Stomach (tissue), 9 donors: ENCODE measurements around the gene RCE1. TPM values are rescaled to one million over a fixed set of nuclear protein-coding genes. Genes with fewer than 3 reads are reported as not detected.
A peak's percentile ranks its signal among the peaks of the same experiment; 100 is the strongest.

Experiments
- DNase-seq, 2 donors: peaks; one replicate each; pipeline versions ENCODE4 v3.0.0 to v3.0.0-alpha.2; 2013 to 2019
- H3K27ac ChIP-seq, 5 donors: fragments of 200-600 bp in 4 of 5; sonication (generic) in 4 of 5; one replicate each; pipeline ENCODE4 v1.5.1; 2013 to 2019; ENCODE audit warnings: mild to moderate bottlenecking in 1 of 5, moderate library complexity in 1 of 5
- H3K27me3 ChIP-seq, 3 donors: fragments of 200-600 bp; sonication (generic); one replicate each; pipeline ENCODE4 v1.5.1; 2017 to 2019; ENCODE audit warnings: mixed run types in 1 of 3
- H3K36me3 ChIP-seq, 4 donors: fragments of 200-600 bp; sonication (generic); 1 replicate in 3 of 4; 2 replicates in 1 of 4; pipeline ENCODE4 v1.5.1; 2016 to 2019
- H3K4me1 ChIP-seq, 4 donors: fragments of 200-600 bp; sonication (generic); one replicate each; pipeline ENCODE4 v1.5.1; 2016 to 2019
- H3K4me3 ChIP-seq, 4 donors: fragments of 200-600 bp; sonication (generic) in 3 of 4; one replicate each; pipeline ENCODE4 v1.5.1; 2016 to 2019; ENCODE audit warnings: mild to moderate bottlenecking in 1 of 4
- H3K9me3 ChIP-seq, 4 donors: fragments of 200-600 bp; sonication (generic); one replicate each; pipeline ENCODE4 v1.5.1; 2016 to 2019
- EP300 ChIP-seq: sonication (generic); formaldehyde crosslinking; IDR thresholded peaks from one replicate; pipeline ENCODE4 v1.6.1; 2017; ENCODE audit warnings: antibody characterized with exemption
- POLR2A ChIP-seq, 4 donors: fragments of 450-650 bp; IDR thresholded peaks; one replicate each; pipeline ENCODE4 v1.6.1; 2016; ENCODE audit warnings: antibody characterized with exemption in 4 of 4, control low read depth in 2 of 4, mild to moderate bottlenecking in 1 of 4, moderate library complexity in 1 of 4
- POLR2AphosphoS5 ChIP-seq, 3 donors: sonication (generic); formaldehyde crosslinking; IDR thresholded peaks; one replicate each; pipeline ENCODE4 v1.6.1; 2016; ENCODE audit warnings: antibody characterized with exemption in 3 of 3
- WGBS, 5 donors: extraction: QIAGEN DNeasy Blood & Tissue Kit in 3 of 5; methylation state at CpG; one replicate each; pipeline versions ENCODE4 v1.1.5 to v1.1.7; 2013 to 2018; 5-methylcytosine and 5-hydroxymethylcytosine counted together
- intact Hi-C: fragments of 100-400 bp; cut with DNase I; formaldehyde crosslinking; loops from one replicate; pipeline ENCODE4 v1.15.1; 2023; ENCODE audit warnings: low total_unique reads
- polyA plus RNA-seq, 3 donors: library from polyadenylated mRNA; stranded (reverse); fragments of 200-250 nt; gene quantifications; one replicate each; pipeline ENCODE4 v1.2.3, GENCODE V29; 2013
- total RNA-seq, 5 donors: library from RNA; depleted of rRNA; stranded (reverse); fragments of >200 nt; gene quantifications; one replicate each; pipeline versions ENCODE4 v1.1.0 to v1.2.3, GENCODE V29; 2014 to 2016
- TF ChIP-seq, protein P1 (sequence below), 7 experiments: fragments of 450-650 bp in 4 of 7; fragments of 200-600 bp in 3 of 7; sonication (generic) in 3 of 7; IDR thresholded peaks; one replicate each; pipeline ENCODE4 v1.5.1; 2016 to 2019; ENCODE audit warnings: antibody characterized with exemption in 7 of 7, control low read depth in 2 of 7, mild to moderate bottlenecking in 1 of 7
- donor health status: healthy with polysubstance abuse.
- donor health status: Bipolar disorder and iron deficiency.
- donor health status: healthy.

Gene RCE1
- total and polyA plus RNA-seq, 8 donors, result 0.58 to 124 (median 14.7) TPM

DNA sequence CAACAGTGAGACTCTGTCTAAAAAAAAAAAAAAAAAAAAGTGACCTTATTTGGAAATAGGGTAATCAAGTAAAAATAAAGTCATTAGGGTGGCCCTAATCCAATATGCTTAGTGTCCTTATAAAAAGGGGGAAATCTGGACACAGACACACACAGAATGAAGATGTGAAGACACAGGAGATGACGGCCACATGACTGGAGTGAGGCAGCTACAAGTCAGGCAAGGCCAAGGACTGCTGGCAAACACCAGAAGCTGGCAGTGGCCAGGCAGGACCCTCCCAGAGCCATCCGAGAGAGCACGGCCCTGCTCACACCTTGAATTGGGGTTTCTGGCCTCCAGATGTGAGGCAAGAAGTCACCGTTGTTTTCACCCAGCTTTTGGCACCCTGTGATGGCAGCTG lies 42.2 kb downstream of the RCE1 start:
- H3K27ac ChIP-seq, result no peak overlapping the region
- intact Hi-C loops, result no loop called here
- WGBS, 5 donors, result 73 to 96% (median 77%) methylated on average over 4 of the region's 4 CpGs

DNA sequence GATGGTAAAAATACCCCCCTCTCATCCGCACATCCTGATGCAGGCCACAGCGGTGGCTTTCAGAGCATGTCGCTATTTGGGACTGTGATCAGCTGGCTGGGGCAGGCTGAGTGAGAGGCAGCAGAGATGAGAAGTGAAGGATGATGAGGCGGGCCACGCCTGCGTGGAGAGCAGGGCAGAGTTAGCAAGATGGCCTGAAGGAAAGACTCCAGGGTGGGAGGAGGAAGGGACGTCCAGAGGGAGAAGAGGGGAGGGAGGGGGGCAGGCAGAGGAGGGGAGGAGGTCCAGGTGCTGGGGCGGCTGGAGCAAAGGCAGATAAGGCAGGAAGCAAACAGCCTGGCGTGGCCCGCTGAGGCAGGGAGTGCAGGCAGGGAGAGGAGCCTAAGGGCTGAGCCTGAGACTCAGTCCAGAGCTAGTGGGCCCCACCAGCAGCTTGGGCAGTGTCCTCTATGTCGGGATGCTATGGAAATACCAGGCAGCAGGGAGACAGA lies 42.8 kb downstream of the RCE1 start:
- Histone ChIP-seq H3K9me3 (no peaks in the 10 kb centered on the region), H3K4me3 (no peak overlapping the region), H3K27me3 (no peaks in the 10 kb centered on the region), H3K36me3 (no peaks in the 10 kb centered on the region), H3K4me1 (peaks cover 34 to 40% (median 37%) of the 10 kb centered on the region in 4 donors), H3K27ac (peak overlapping the region in 1 of 5 donors; percentile 20)
- intact Hi-C loops, result no loop called here
- 47 to 67% (median 60%) methylated on average over 11 of the region's 11 CpGs for WGBS, 5 donors
- peak; percentile 49 to 50 for DNase-seq
- TF ChIP-seq EP300 (no peak), POLR2AphosphoS5 (IDR thresholded peaks at IDR 0.05) (no peak), POLR2A (IDR thresholded peaks at IDR 0.05) (no peak)
- TF ChIP-seq, protein P1, sequence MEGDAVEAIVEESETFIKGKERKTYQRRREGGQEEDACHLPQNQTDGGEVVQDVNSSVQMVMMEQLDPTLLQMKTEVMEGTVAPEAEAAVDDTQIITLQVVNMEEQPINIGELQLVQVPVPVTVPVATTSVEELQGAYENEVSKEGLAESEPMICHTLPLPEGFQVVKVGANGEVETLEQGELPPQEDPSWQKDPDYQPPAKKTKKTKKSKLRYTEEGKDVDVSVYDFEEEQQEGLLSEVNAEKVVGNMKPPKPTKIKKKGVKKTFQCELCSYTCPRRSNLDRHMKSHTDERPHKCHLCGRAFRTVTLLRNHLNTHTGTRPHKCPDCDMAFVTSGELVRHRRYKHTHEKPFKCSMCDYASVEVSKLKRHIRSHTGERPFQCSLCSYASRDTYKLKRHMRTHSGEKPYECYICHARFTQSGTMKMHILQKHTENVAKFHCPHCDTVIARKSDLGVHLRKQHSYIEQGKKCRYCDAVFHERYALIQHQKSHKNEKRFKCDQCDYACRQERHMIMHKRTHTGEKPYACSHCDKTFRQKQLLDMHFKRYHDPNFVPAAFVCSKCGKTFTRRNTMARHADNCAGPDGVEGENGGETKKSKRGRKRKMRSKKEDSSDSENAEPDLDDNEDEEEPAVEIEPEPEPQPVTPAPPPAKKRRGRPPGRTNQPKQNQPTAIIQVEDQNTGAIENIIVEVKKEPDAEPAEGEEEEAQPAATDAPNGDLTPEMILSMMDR (IDR thresholded peaks at IDR 0.05), result no peak

More for the DNA sequence above, 42.2 kb downstream of the RCE1 start:
- Histone ChIP-seq H3K27me3 (no peaks in the 10 kb centered on the region), H3K4me3 (no peak overlapping the region), H3K9me3 (no peaks in the 10 kb centered on the region), H3K36me3 (no peaks in the 10 kb centered on the region), H3K4me1 (peaks cover 39 to 45% (median 42%) of the 10 kb centered on the region in 4 donors)
- no peak for DNase-seq
- TF ChIP-seq EP300 (no peak), POLR2AphosphoS5 (IDR thresholded peaks at IDR 0.05) (no peak), POLR2A (IDR thresholded peaks at IDR 0.05) (no peak)
- TF ChIP-seq, protein P1 (IDR thresholded peaks at IDR 0.05), result no peak

DNA sequence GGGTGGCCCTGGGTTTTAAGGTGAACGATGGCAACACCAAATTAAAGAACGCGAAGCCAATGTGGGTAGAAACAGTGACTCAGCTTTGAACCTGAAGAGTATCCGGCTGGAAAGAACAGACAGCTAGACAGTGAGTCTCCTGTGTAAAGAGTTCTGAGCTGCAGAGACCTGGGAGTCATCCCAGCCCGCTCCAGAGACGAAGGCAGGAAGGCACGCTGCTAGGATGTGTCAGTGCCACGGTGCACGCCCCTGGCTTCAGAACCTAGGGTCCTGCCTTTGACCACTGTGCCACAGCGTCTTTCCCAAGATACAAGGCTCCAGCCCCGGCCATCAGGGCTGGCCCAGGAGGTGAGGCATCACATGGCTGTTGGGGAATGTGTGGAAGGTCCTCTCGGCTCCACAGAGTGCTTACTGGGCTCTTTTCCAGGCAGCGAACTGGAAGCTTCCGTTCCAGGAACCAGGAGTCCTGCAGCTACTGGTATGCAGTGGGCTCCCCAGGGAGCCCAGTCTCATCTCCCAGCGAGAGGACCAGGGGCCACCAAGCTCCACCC lies 43.5 kb downstream of the RCE1 start:
- DNase-seq, result peak in 1 of 2 donors; percentile 58
- H3K9me3 ChIP-seq, result no peaks in the 10 kb centered on the region
- WGBS, 5 donors, result 67 to 79% (median 70%) methylated on average over 13 to 15 of the region's 15 CpGs
- no peaks in the 10 kb centered on the region for H3K27me3 ChIP-seq
- TF ChIP-seq EP300, result no peak
- TF ChIP-seq POLR2AphosphoS5 (IDR thresholded peaks at IDR 0.05), result no peak
- TF ChIP-seq, protein P1 (IDR thresholded peaks at IDR 0.05), result no peak
- no peak for TF ChIP-seq POLR2A (IDR thresholded peaks at IDR 0.05)
- H3K27ac ChIP-seq, result no peak overlapping the region
- intact Hi-C loops, result no loop called here
- H3K4me1 ChIP-seq, result peaks cover 26 to 33% (median 32%) of the 10 kb centered on the region in 4 donors
- H3K4me3 ChIP-seq, result no peak overlapping the region
- no peaks in the 10 kb centered on the region for H3K36me3 ChIP-seq

DNA sequence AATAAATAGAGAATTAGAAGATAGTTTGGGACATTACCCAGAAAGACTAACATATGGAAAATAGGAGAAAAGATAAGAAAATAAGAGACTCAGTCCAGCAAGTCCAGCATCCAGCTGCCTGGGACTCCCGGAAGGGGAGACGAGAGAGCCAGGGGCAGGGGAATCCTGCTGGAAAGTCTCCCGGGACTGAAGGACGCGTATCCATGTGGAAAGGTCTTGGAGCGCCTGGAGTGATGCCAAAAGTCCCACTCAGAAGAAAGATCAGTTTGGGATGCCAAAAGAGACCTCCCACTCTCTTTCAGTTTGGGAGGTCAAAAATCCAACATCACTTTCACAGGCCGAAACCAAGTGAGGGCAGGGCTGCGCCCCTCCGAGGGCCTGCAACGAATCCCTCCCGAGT lies 44.3 kb downstream of the RCE1 start:
- intact Hi-C loops, result no loop called here
- peak in 1 of 2 donors; percentile 58 for DNase-seq
- no peaks in the 10 kb centered on the region for H3K36me3 ChIP-seq
- no peak overlapping the region for H3K4me3 ChIP-seq
- H3K9me3 ChIP-seq, result no peaks in the 10 kb centered on the region
- H3K4me1 ChIP-seq, result peaks cover 20 to 31% (median 24%) of the 10 kb centered on the region in 4 donors
- H3K27me3 ChIP-seq, result no peaks in the 10 kb centered on the region
- WGBS, 5 donors, result 77 to 93% (median 83%) methylated on average over 11 of the region's 11 CpGs
- TF ChIP-seq POLR2AphosphoS5 (IDR thresholded peaks at IDR 0.05) (no peak), EP300 (no peak)
- no peak overlapping the region for H3K27ac ChIP-seq

DNA sequence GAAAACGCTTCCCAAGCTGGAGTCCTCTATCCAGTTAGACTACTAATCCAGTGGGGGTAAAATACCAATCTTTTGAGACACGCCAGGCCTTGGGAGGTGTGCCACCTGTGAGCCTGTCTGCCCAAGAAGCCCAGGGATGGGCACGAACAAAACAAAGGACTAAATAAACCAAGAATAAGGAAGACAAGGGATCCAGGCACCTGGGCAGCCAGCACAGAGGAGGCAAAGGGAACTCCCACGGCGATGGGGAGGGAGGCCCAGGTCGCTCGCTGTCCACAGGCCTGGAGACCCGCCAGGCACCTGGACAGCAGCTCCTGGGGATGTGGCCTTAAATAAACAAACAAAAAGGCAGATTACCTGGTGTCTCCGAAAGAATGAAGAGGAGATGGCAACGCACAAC lies 45.0 kb downstream of the RCE1 start:
- intact Hi-C loops, result no loop called here
- Histone ChIP-seq H3K4me3 (no peak overlapping the region), H3K9me3 (no peaks in the 10 kb centered on the region), H3K27me3 (no peaks in the 10 kb centered on the region), H3K36me3 (no peaks in the 10 kb centered on the region), H3K4me1 (peaks cover 13 to 28% (median 17%) of the 10 kb centered on the region in 4 donors), H3K27ac (no peak overlapping the region)
- DNase-seq, result no peak
- TF ChIP-seq POLR2AphosphoS5 (IDR thresholded peaks at IDR 0.05) (no peak), POLR2A (IDR thresholded peaks at IDR 0.05) (no peak), EP300 (no peak)
- TF ChIP-seq, protein P1 (IDR thresholded peaks at IDR 0.05), result no peak
- WGBS, 5 donors, result 86 to 92% (median 91%) methylated on average over 10 of the region's 10 CpGs
